ENCODE data around the gene CTCFL. TPM values are rescaled to one million over a fixed set of nuclear protein-coding genes. Genes with fewer than 3 reads are reported as not detected.

Gene CTCFL
- polyA plus RNA-seq, 1 donor from 2014 or later: not detected

- Histone ChIP-seq H3K36me3 (ENCODE audit: insufficient read depth, low read length) (no peaks in the 10 kb centered on the region), H3K4me2 (ENCODE audit: low read length) (no peak overlapping the region), H3K27ac (ENCODE audit: low read length) (no peak overlapping the region), H3K9me2 (ENCODE audit: insufficient read depth, low read length) (no peaks in the 10 kb centered on the region), H3K4me3 (ENCODE audit: low read length) (no peak overlapping the region), H4K20me1 (ENCODE audit: insufficient read depth) (no peaks in the 10 kb centered on the region), H2AFZ (ENCODE audit: low read depth, low read length) (no peak overlapping the region), H3K9me3 (ENCODE audit: low read length) (no peaks in the 10 kb centered on the region), H3K9ac (ENCODE audit: low read length) (no peak overlapping the region), H3K79me2 (replicated peaks; ENCODE audit: insufficient read depth, low read length) (no peaks in the 10 kb centered on the region), H3F3A (ENCODE audit: insufficient read depth, low read length, poor library complexity, severe bottlenecking) (no peaks in the 10 kb centered on the region), H3K27me3 (ENCODE audit: insufficient read depth, low read depth, low read length) (no peaks in the 10 kb centered on the region)
- TF ChIP-seq SMC3 (conservative IDR thresholded peaks at IDR 0.05; ENCODE audit: poor library complexity) (no peak), EP300 (conservative IDR thresholded peaks at IDR 0.05; ENCODE audit: poor library complexity, severe bottlenecking) (no peak), MXI1 (conservative IDR thresholded peaks at IDR 0.05; ENCODE audit: poor library complexity, severe bottlenecking) (no peak), CTCF (IDR thresholded peaks at IDR 0.05; ENCODE audit: poor library complexity, severe bottlenecking) (no peak), REST (IDR thresholded peaks at IDR 0.05; ENCODE audit: borderline replicate concordance) (no peak), POLR2AphosphoS5 (IDR thresholded peaks at IDR 0.05) (no peak), TAF1 (IDR thresholded peaks at IDR 0.05; ENCODE audit: low read depth) (no peak), EZH2 (IDR thresholded peaks at IDR 0.05; ENCODE audit: borderline replicate concordance, insufficient read depth, low read length, poor library complexity, severe bottlenecking) (no peak)
Measured at GRCh38 chr20:57555457-57556184, 30.7 kb upstream of the CTCFL start.

GRCh38 chr20:57553376-57554018 lies 28.6 kb upstream of the CTCFL start:
- Histone ChIP-seq H3K36me3 (ENCODE audit: insufficient read depth, low read length) (no peaks in the 10 kb centered on the region), H3K9me3 (ENCODE audit: low read length) (no peaks in the 10 kb centered on the region)

More at GRCh38 chr20:57553376-57554018, 28.6 kb upstream of the CTCFL start:
- peak overlapping the region; percentile 45 for H3K4me2 ChIP-seq (ENCODE audit: low read length)
- peak overlapping the region; percentile 12 for H3K9ac ChIP-seq (ENCODE audit: low read length)
- no peaks in the 10 kb centered on the region for H3F3A ChIP-seq (ENCODE audit: insufficient read depth, low read length, poor library complexity, severe bottlenecking)
- TF ChIP-seq POLR2AphosphoS5 (IDR thresholded peaks at IDR 0.05) (peak; percentile 52), EP300 (conservative IDR thresholded peaks at IDR 0.05; ENCODE audit: poor library complexity, severe bottlenecking) (peak; percentile 54), REST (IDR thresholded peaks at IDR 0.05; ENCODE audit: borderline replicate concordance) (no peak)
- H3K27me3 ChIP-seq (ENCODE audit: insufficient read depth, low read depth, low read length): no peaks in the 10 kb centered on the region
- H2AFZ ChIP-seq (ENCODE audit: low read depth, low read length): no peak overlapping the region
- no peaks in the 10 kb centered on the region for H4K20me1 ChIP-seq (ENCODE audit: insufficient read depth)
- no peaks in the 10 kb centered on the region for H3K9me2 ChIP-seq (ENCODE audit: insufficient read depth, low read length)
- H3K4me3 ChIP-seq (ENCODE audit: low read length): peak overlapping the region; percentile 29
- H3K27ac ChIP-seq (ENCODE audit: low read length): peak overlapping the region; percentile 62
- H3K79me2 ChIP-seq (replicated peaks; ENCODE audit: insufficient read depth, low read length): no peaks in the 10 kb centered on the region

All from neural cell (in vitro differentiated cells).